Stimulated activated CD8-positive, alpha-beta memory T cell treated with anti-CD3 and anti-CD28 coated beads, Interleukin-15, amount 100 ng/mL, for 1 hour (primary cell): ENCODE results near the gene MXRA7.
A peak's percentile ranks its signal among the peaks of the same experiment; 100 is the strongest.
"Not testable (repeated sequence)": the region's sequence is repeated elsewhere in the genome, so short reads cannot be mapped to it uniquely, and the experiment has no call there.

ENCODE experiments used
- DNase-seq: peaks from one replicate; pipeline ENCODE4 v3.0.0-alpha.2; 2020; ENCODE audit warnings: low read depth

MXRA7 gene, protein sequence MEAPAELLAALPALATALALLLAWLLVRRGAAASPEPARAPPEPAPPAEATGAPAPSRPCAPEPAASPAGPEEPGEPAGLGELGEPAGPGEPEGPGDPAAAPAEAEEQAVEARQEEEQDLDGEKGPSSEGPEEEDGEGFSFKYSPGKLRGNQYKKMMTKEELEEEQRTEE

GRCh38 chr17:76710863-76711611 lies at the start of gene MXRA7:
MXRA7 (minus strand) TSS chr17:76710965; CDS start chr17:76710946, 19 bp downstream.
- no peak for DNase-seq

DNA sequence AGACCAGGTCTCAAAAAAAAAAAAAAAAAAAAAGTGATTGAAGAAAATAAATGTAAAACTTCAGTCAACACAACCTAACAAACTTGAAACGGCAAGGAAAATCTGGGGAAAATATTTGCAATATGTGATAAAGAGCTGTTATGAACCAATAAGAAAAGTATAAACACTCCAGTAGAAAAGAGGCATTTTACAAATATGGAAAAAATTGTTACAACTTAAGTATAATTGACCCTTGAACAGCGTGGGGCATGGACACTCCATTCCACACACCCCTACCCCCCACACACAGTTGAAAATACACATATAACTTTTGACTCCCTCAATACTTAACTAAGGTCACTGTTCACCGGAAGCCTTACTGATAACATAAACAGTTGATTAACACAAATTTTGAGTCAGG lies 47.8 kb upstream of the MXRA7 start:
- DNase-seq = no peak

DNA sequence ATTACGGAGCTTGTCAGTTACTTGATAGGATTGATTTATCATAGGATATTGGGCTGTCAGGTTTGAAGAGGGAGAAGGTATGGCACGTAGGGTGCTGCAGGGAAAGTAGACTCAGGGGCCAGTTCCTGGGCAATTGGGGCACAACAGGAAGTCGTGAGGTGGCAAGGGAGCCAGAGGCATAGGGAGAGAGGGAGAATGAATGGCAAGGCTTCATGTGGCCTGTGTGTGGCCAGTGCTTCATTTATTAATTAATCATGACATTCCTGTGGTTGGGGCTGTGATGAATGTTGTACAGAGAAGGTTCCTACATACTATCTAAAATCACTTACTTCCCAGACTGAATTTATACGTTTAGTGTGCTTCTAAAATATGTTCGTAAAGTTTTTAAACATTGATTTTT lies 46.5 kb upstream of the MXRA7 start:
- no peak for DNase-seq

GRCh38 chr17:76755285-76755684 lies 44.5 kb upstream of the MXRA7 start:
- DNase-seq = no peak

- no peak for DNase-seq
Measured at GRCh38 chr17:76753061-76753961, 42.5 kb upstream of the MXRA7 start.

DNA sequence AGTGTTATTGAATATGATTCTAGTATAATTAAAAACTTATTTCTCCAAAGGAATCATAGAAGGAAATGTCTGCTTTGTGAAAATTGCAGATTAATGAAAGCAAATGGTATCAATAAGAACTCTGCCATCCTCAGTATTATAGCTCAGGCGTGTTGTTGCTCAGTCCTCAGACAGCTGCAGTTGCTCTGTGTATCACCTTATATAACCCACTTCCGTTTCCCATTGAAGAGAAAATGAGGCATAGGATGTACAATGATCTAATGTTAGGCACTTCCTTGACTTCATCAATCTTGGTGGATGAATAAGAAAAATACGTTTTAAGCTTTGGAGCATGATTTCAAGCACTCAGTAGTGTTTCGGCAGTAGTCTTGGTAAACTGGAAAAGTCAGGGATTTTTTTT lies 41.2 kb upstream of the MXRA7 start:
- no peak for DNase-seq

- DNase-seq = no peak
Measured at GRCh38 chr17:76751416-76751993, 40.7 kb upstream of the MXRA7 start.

DNA sequence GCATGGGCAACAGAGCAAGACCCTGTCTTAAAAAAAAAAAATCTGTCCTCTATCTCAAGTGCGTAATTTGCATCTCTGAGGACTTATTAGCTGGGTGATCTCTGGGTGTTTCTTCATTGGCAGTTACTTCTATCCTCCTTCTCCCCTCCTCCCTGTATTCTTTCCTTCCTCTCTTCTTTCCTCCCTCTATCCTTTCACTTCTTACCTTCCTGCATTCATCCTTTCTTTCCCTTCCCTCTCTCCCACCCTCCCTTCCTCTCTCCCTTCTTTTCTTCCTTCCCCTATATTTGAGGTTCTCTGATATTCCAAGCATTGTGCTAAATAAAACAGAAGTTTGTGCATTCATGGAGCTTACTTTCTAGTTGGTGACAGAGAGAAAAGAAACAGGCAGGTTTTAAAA lies 37.9 kb upstream of the MXRA7 start:
- no peak for DNase-seq

GRCh38 chr17:76747716-76748363 lies 37.1 kb upstream of the MXRA7 start:
- DNase-seq = no peak

- not testable (repeated sequence) for DNase-seq
Measured at GRCh38 chr17:76745785-76746184, 35.0 kb upstream of the MXRA7 start.

- DNase-seq = no peak
Measured at GRCh38 chr17:76744747-76745146, 34.0 kb upstream of the MXRA7 start.

DNA sequence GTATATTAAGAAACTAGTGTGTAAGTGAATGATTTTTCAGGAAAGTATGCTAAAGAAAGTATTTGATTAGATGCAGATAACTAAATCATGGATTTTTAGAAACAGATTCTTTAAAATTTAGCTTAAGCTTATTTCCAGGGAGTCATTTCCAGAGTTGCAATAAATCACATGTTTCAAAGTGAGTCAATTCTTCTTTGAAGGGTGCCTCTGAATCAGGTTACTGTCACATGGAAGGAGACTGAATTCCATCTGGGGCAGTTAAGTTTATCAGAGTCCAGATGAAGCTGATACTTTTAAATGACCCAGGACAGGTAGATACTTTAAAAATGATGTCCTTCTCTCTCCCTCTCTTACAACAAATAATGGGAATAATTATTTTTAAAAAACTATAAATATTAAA lies 32.2 kb upstream of the MXRA7 start:
- no peak for DNase-seq

GRCh38 chr17:76740329-76741118 lies 29.8 kb upstream of the MXRA7 start:
- no peak for DNase-seq

GRCh38 chr17:76739568-76740115 lies 28.9 kb upstream of the MXRA7 start:
- not testable (repeated sequence) for DNase-seq

GRCh38 chr17:76738468-76738850 lies 27.7 kb upstream of the MXRA7 start:
- no peak for DNase-seq

- DNase-seq = peak; percentile 79
Measured at GRCh38 chr17:76737676-76738467, 27.1 kb upstream of the MXRA7 start, which contains the start of gene MFSD11. MFSD11 (plus strand) TSS chr17:76738119; CDS start chr17:76738353, 234 bp downstream.

DNA sequence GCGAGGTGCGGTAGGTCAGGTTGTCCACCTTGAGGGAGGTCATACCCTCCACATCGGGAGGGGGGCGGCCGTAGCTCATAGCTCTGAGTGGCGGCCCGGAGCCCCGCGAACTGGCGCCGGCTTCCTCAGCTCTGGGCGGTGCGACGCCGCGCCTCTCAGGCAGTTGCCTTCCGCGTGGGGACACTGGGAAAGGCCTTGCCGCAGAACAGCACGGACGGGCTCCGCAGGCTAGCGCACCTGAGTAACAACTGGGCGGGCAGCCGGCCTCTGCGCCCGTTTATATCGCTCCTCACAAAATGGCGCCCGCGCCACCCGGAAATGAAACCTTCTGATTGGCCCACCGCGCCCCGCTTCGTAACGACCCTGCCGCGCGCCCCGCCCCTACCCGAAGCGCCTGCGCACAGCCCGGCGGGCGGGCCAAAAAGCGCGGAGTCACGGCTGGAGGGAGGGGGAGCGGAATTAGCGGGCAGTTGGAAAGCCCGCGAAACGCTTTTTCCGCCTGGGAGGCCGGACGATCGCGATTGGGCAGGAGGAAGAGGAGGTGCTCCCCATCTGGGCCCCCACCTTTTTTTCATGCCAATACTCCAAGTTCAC lies 26.4 kb upstream of the MXRA7 start, which contains the start of gene SRSF2:
SRSF2 (minus strand) TSS at position 250 of the 594 bp plus-strand sequence; CDS start at position 79, 171 bp downstream.
- DNase-seq = peak; percentile 92

GRCh38 chr17:76736349-76737081 lies 25.8 kb upstream of the MXRA7 start:
- DNase-seq = no peak
